A673 (cell line): Measurements from ENCODE around the gene CCDC198.

Experiments
- CTCF ChIP-seq: fragments of 300-800, 200-600 bp; sonication (generic); conservative IDR thresholded peaks from 2 replicates; pipeline ENCODE4 v1.5.1; 2017; ENCODE audit warnings: low read depth, mild to moderate bottlenecking, antibody characterized with exemption, low read length, moderate library complexity, mixed read lengths
- EZH2 ChIP-seq: fragments of 200-600 bp; sonication (generic); IDR thresholded peaks from 2 replicates; pipeline ENCODE4 v1.6.1; 2017; ENCODE audit warnings: borderline replicate concordance, low read depth, mild to moderate bottlenecking, mixed read lengths, antibody characterized with exemption, low read length; ENCODE audit not compliant: poor library complexity, severe bottlenecking

- TF ChIP-seq CTCF (no peak), EZH2 (no peak)
Observed at GRCh38 chr14:57512220-57512619, 18.6 kb upstream of the CCDC198 start.
